ENCODE data around the gene RPE65.

RPE65 gene

DNA sequence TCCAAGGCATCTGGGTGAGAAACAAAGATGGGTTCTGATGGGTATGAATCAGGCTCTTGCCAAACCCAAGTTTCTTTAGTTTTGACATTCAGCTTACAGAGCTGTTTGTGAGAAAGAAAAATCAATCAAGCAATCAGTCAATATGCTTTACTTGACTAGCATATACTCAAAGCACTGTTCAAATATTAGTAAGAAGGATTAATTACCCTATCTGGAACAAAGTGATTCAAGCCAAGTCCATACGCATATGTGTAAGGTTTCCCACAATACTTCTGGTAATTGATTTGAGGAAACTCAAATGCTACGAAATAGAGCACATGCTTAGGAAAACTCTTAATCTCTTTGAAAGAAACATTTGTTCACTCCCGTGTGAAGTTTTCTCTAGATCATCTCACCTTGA is 18.7 kb downstream of the RPE65 start:
- Histone ChIP-seq H3K4me1 (no peaks in the 10 kb centered on the region), H3K4me3 (ENCODE audit: low read depth, low read length) (no peak overlapping the region), H3K9ac (no peak overlapping the region), H3K27me3 (ENCODE audit: control insufficient read depth, insufficient read depth, low read length) (no peaks in the 10 kb centered on the region), H3K4me2 (ENCODE audit: low read length) (no peak overlapping the region), H3K9me3 (ENCODE audit: control insufficient read depth, low read length) (no peaks in the 10 kb centered on the region), H3K79me2 (no peaks in the 10 kb centered on the region), H3K27ac (no peak overlapping the region), H3K36me3 (ENCODE audit: control insufficient read depth, insufficient read depth, low read length) (no peaks in the 10 kb centered on the region), H2AFZ (no peak overlapping the region)
- TF ChIP-seq, protein P1, sequence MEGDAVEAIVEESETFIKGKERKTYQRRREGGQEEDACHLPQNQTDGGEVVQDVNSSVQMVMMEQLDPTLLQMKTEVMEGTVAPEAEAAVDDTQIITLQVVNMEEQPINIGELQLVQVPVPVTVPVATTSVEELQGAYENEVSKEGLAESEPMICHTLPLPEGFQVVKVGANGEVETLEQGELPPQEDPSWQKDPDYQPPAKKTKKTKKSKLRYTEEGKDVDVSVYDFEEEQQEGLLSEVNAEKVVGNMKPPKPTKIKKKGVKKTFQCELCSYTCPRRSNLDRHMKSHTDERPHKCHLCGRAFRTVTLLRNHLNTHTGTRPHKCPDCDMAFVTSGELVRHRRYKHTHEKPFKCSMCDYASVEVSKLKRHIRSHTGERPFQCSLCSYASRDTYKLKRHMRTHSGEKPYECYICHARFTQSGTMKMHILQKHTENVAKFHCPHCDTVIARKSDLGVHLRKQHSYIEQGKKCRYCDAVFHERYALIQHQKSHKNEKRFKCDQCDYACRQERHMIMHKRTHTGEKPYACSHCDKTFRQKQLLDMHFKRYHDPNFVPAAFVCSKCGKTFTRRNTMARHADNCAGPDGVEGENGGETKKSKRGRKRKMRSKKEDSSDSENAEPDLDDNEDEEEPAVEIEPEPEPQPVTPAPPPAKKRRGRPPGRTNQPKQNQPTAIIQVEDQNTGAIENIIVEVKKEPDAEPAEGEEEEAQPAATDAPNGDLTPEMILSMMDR (IDR thresholded peaks at IDR 0.05): no peak

DNA sequence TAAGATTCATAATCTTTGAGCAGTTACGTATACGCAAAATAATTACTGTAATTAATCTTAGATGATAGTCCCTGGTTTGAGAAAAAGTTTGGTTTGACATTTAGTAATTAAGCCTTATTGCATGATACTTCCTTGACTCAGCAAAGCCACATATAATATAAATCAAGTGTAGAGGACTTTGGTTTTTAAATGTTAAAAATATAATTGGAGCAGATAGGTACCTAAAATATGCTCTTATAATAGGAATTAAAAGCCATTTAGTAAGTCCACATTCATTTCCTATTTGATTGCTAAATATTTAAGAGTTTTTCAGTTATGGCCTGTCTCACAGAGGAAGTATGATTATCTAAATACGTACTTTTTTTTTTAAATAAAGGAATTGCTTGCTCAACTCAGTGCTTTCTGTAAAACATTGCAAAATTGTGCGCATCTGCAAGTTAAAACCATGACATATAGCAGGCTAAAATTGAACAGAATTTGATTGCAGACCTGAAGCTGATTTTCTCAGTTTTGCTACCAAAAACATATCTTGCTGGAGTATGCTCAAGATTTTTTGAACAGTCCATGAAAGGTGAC is 20.4 kb downstream of the RPE65 start:
- Histone ChIP-seq H3K79me2 (no peaks in the 10 kb centered on the region), H3K9me3 (ENCODE audit: control insufficient read depth, low read length) (no peaks in the 10 kb centered on the region), H3K36me3 (ENCODE audit: control insufficient read depth, insufficient read depth, low read length) (no peaks in the 10 kb centered on the region), H3K9ac (no peak overlapping the region), H3K27ac (no peak overlapping the region), H3K4me2 (ENCODE audit: low read length) (no peak overlapping the region), H2AFZ (no peak overlapping the region), H3K4me1 (no peaks in the 10 kb centered on the region), H3K4me3 (ENCODE audit: low read depth, low read length) (no peak overlapping the region), H3K27me3 (ENCODE audit: control insufficient read depth, insufficient read depth, low read length) (no peaks in the 10 kb centered on the region)
- TF ChIP-seq, protein P1 (IDR thresholded peaks at IDR 0.05): no peak

DNA sequence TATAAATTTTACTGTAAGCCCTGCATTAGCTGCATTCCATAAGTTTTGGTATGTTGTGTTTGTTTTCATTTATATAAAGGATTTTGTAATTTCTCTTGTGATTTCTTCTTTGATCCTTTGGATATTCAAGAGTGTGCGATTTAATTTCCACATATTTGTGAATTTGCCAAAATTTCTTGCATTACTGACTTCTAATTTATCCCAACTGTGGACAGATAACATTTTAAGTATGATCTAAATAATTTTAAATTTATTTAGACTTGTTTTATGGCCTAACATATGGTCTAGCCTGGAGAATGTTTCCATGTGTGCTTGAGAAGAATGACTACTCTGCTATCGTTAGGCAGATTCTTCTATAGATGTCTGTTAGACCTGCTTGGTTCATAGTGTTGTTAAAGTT is 23.2 kb downstream of the RPE65 start:
- Histone ChIP-seq H3K4me2 (ENCODE audit: low read length) (no peak overlapping the region), H3K4me1 (no peaks in the 10 kb centered on the region), H3K36me3 (ENCODE audit: control insufficient read depth, insufficient read depth, low read length) (no peaks in the 10 kb centered on the region), H3K27ac (no peak overlapping the region), H3K4me3 (ENCODE audit: low read depth, low read length) (no peak overlapping the region), H3K9ac (no peak overlapping the region), H2AFZ (no peak overlapping the region), H3K9me3 (ENCODE audit: control insufficient read depth, low read length) (no peaks in the 10 kb centered on the region), H3K27me3 (ENCODE audit: control insufficient read depth, insufficient read depth, low read length) (no peaks in the 10 kb centered on the region), H3K79me2 (no peaks in the 10 kb centered on the region)
- TF ChIP-seq, protein P1 (IDR thresholded peaks at IDR 0.05): no peak

DNA sequence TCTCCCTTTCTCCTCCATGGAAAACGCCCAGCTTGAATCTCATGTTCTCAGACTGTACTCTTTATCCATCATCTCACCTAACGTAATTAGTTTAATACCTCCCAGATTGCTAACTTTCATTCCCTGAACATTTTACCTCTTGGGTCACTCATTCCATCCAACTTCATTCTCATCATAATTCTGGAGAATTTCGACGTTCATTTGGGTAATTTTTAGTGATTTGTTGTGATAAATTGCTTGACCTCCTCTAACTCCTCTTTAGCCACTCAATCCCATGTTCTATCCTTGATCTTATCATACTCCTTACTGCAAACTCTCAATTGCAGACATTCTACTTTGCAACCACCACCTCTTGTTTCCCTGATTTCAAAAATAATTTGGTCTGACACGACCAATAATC is 28.4 kb downstream of the RPE65 start:
- H3K27ac ChIP-seq: no peak overlapping the region
- no peak overlapping the region for H3K4me3 ChIP-seq (ENCODE audit: low read depth, low read length)
- H2AFZ ChIP-seq: no peak overlapping the region
- H3K9ac ChIP-seq: no peak overlapping the region
- H3K27me3 ChIP-seq (ENCODE audit: control insufficient read depth, insufficient read depth, low read length): no peaks in the 10 kb centered on the region
- H3K79me2 ChIP-seq: no peaks in the 10 kb centered on the region
- H3K4me1 ChIP-seq: no peaks in the 10 kb centered on the region
- H3K9me3 ChIP-seq (ENCODE audit: control insufficient read depth, low read length): no peaks in the 10 kb centered on the region
- TF ChIP-seq, protein P1 (IDR thresholded peaks at IDR 0.05): no peak
- no peaks in the 10 kb centered on the region for H3K36me3 ChIP-seq (ENCODE audit: control insufficient read depth, insufficient read depth, low read length)
- H3K4me2 ChIP-seq (ENCODE audit: low read length): no peak overlapping the region

DNA sequence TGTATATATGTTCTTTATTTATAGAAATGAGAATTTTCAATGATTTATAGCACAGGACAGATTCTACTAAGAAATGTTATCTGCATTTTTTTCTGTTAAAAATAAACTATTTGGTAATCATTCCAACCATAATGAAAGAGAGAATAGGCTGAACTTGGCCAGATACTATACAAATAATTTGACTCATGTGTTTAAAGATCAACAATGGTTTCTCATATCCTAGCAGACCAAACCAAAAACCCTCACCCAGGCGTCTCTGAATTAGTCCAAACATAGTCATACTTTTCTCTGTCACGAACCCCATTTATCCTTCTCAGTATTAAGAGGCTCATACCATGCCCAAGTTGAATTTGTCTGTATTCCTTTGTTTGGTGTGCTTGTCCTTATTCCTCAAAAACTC is 40.3 kb downstream of the RPE65 start:
- Histone ChIP-seq H3K27me3 (ENCODE audit: control insufficient read depth, insufficient read depth, low read length) (no peaks in the 10 kb centered on the region), H3K4me3 (ENCODE audit: low read depth, low read length) (no peak overlapping the region), H3K36me3 (ENCODE audit: control insufficient read depth, insufficient read depth, low read length) (no peaks in the 10 kb centered on the region), H3K9ac (no peak overlapping the region), H3K9me3 (ENCODE audit: control insufficient read depth, low read length) (no peaks in the 10 kb centered on the region), H2AFZ (no peak overlapping the region), H3K27ac (no peak overlapping the region), H3K4me2 (ENCODE audit: low read length) (no peak overlapping the region), H3K4me1 (no peaks in the 10 kb centered on the region), H3K79me2 (no peaks in the 10 kb centered on the region)
- TF ChIP-seq, protein P1 (IDR thresholded peaks at IDR 0.05): no peak
